HG03060 (cell line): ENCODE measurements around the gene VKORC1L1.
"Not testable (repeated sequence)": the region's sequence is repeated elsewhere in the genome, so short reads cannot be mapped to it uniquely, and the experiment has no call there.

Source experiments
- ATAC-seq: cut with Tn5 transposase; IDR thresholded peaks from one replicate; pipeline ENCODE4 v1.9.1; 2021; ENCODE audit warnings: low read depth, moderate number of reproducible peaks; ENCODE audit not compliant: unreplicated experiment

Gene VKORC1L1

GRCh38 chr7:65880242-65880641, 7.4 kb downstream of the VKORC1L1 start:
- ATAC-seq: not testable (repeated sequence)

GRCh38 chr7:65884983-65885382, 12.1 kb downstream of the VKORC1L1 start:
- not testable (repeated sequence) for ATAC-seq

GRCh38 chr7:65885533-65885932, 12.7 kb downstream of the VKORC1L1 start:
- ATAC-seq: not testable (repeated sequence)

- not testable (repeated sequence) for ATAC-seq
These were observed 15.7 kb downstream of the VKORC1L1 start for GRCh38 chr7:65888434-65889156.

GRCh38 chr7:65889722-65890121, 16.8 kb downstream of the VKORC1L1 start:
- ATAC-seq: not testable (repeated sequence)

GRCh38 chr7:65892161-65892560, 19.3 kb downstream of the VKORC1L1 start:
- ATAC-seq: no peak

GRCh38 chr7:65892835-65893234, 20.0 kb downstream of the VKORC1L1 start:
- no peak for ATAC-seq

GRCh38 chr7:65896279-65896870, 23.5 kb downstream of the VKORC1L1 start:
- no peak for ATAC-seq

GRCh38 chr7:65897289-65897688, 24.4 kb downstream of the VKORC1L1 start:
- not testable (repeated sequence) for ATAC-seq

- ATAC-seq: not testable (repeated sequence)
These were observed 26.0 kb downstream of the VKORC1L1 start for GRCh38 chr7:65898677-65899447.

GRCh38 chr7:65902306-65902705, 29.4 kb downstream of the VKORC1L1 start:
- no peak for ATAC-seq

- no peak for ATAC-seq
These were observed 34.8 kb downstream of the VKORC1L1 start for GRCh38 chr7:65907501-65908198.

- ATAC-seq: no peak
These were observed 37.4 kb downstream of the VKORC1L1 start for GRCh38 chr7:65910237-65910636.

- ATAC-seq: no peak
These were observed 39.4 kb downstream of the VKORC1L1 start for GRCh38 chr7:65912237-65912636.

- ATAC-seq: no peak
These were observed 43.2 kb downstream of the VKORC1L1 start for GRCh38 chr7:65915921-65916657.

GRCh38 chr7:65923316-65923715, 50.4 kb downstream of the VKORC1L1 start:
- ATAC-seq: no peak

GRCh38 chr7:65924193-65924592, 51.3 kb downstream of the VKORC1L1 start:
- ATAC-seq: no peak

GRCh38 chr7:65925040-65925439, 52.2 kb downstream of the VKORC1L1 start:
- no peak for ATAC-seq

GRCh38 chr7:65926588-65926987, 53.7 kb downstream of the VKORC1L1 start:
- ATAC-seq: no peak
